Tibial nerve (tissue), 4 donors: ENCODE measurements around the gene OPCML. TPM values are rescaled to one million over a fixed set of nuclear protein-coding genes. Genes with fewer than 3 reads are reported as not detected.

Experiments
- DNase-seq, 2 donors: peaks; one replicate each; pipeline ENCODE4 v3.0.0-alpha.2; 2019; ENCODE audit warnings: low spot score in 2 of 2
- H3K27ac ChIP-seq, 4 donors: fragments of 200-600 bp; sonication (generic) in 3 of 4; one replicate each; pipeline ENCODE4 v1.5.1; 2017 to 2019; ENCODE audit warnings: mild to moderate bottlenecking in 1 of 4
- H3K27me3 ChIP-seq, 2 donors: fragments of 200-600 bp; sonication (generic) in 1 of 2; one replicate each; pipeline versions ENCODE4 v1.5.1 to v1.6.0; 2017 to 2019
- H3K36me3 ChIP-seq, 3 donors: fragments of 200-600 bp; sonication (generic); one replicate each; pipeline ENCODE4 v1.5.1; 2018 to 2019
- H3K4me1 ChIP-seq, 4 donors: fragments of 200-600 bp; sonication (generic) in 3 of 4; one replicate each; pipeline ENCODE4 v1.5.1; 2017 to 2019
- H3K4me3 ChIP-seq, 4 donors: fragments of 200-600 bp; sonication (generic) in 3 of 4; one replicate each; pipeline ENCODE4 v1.5.1; 2017 to 2019; ENCODE audit warnings: mild to moderate bottlenecking in 1 of 4, moderate library complexity in 1 of 4
- H3K9me3 ChIP-seq, 4 donors: fragments of 200-600 bp; sonication (generic) in 3 of 4; one replicate each; pipeline ENCODE4 v1.5.1; 2017 to 2019
- CTCF ChIP-seq, 5 experiments: fragments of 200-600 bp in 3 of 5; fragments of 450-650 bp in 2 of 5; sonication (generic) in 3 of 5; IDR thresholded peaks; one replicate each; pipeline ENCODE4 v1.5.1; 2016 to 2019; ENCODE audit warnings: antibody characterized with exemption in 5 of 5, mild to moderate bottlenecking in 3 of 5, moderate library complexity in 2 of 5
- EP300 ChIP-seq, 2 donors: sonication (generic); formaldehyde crosslinking; IDR thresholded peaks; one replicate each; pipeline ENCODE4 v1.6.1; 2017; ENCODE audit warnings: antibody characterized with exemption in 2 of 2, mild to moderate bottlenecking in 1 of 2
- POLR2A ChIP-seq, 2 donors: fragments of 450-650 bp; IDR thresholded peaks; one replicate each; pipeline ENCODE4 v1.6.1; 2017; ENCODE audit warnings: antibody characterized with exemption in 2 of 2, mild to moderate bottlenecking in 2 of 2, moderate library complexity in 2 of 2
- WGBS, 2 donors: methylation state at CpG; one replicate each; pipeline ENCODE4 v1.1.5; 2018; 5-methylcytosine and 5-hydroxymethylcytosine counted together
- total RNA-seq, 4 donors: library from RNA; depleted of rRNA; stranded (reverse); fragments of >200 nt; gene quantifications; one replicate each; pipeline ENCODE4 v1.1.0, GENCODE V29; 2016

The OPCML gene
- total RNA-seq, 4 donors from 2014 or later = 1.0 to 10.8 (median 1.9) TPM

GRCh38 chr11:132564091-132564885 lies 968.0 kb downstream of the OPCML start:
- no peak for DNase-seq
- 87 to 93% methylated on average over 8 of the region's 8 CpGs for WGBS, 2 donors

DNA sequence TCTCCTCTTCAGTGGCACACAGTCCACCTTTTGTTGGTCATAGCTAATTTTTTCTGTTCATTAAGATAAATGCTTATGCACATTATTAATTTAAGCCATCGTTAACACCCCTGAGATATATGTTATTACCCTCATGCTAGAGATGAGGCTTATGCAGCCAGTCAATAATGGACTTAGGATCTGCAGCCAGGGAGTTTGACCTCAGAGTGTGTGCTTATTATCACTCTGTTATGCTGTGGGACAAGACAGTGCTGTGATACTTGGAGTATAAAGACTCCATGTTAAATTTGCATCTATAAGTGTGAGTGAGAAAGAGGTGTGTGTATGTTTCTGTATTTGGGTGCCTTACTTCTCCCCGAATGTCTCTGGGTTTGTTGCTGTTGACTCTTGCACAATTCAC lies 969.3 kb downstream of the OPCML start:
- no peak for DNase-seq
- H3K27me3 ChIP-seq = no peaks in the 10 kb centered on the region
- TF ChIP-seq CTCF (IDR thresholded peaks at IDR 0.05) = no peak
- TF ChIP-seq POLR2A (IDR thresholded peaks at IDR 0.05) = no peak
- TF ChIP-seq EP300 (IDR thresholded peaks at IDR 0.05) = no peak
- no peaks in the 10 kb centered on the region for H3K4me1 ChIP-seq
- 89 to 91% methylated on average over 2 of the region's 2 CpGs for WGBS, 2 donors
- no peak overlapping the region for H3K27ac ChIP-seq
- H3K9me3 ChIP-seq = no peaks in the 10 kb centered on the region
- no peak overlapping the region for H3K4me3 ChIP-seq
- H3K36me3 ChIP-seq = no peaks in the 10 kb centered on the region

More at GRCh38 chr11:132564091-132564885, 968.0 kb downstream of the OPCML start:
- TF ChIP-seq EP300 (IDR thresholded peaks at IDR 0.05) (no peak), POLR2A (IDR thresholded peaks at IDR 0.05) (no peak), CTCF (IDR thresholded peaks at IDR 0.05) (no peak)
- Histone ChIP-seq H3K36me3 (no peaks in the 10 kb centered on the region), H3K27ac (no peak overlapping the region), H3K4me3 (no peak overlapping the region), H3K9me3 (peaks cover 0 to 9% (median 2%) of the 10 kb centered on the region in 4 donors), H3K27me3 (no peaks in the 10 kb centered on the region), H3K4me1 (no peaks in the 10 kb centered on the region)

- TF ChIP-seq POLR2A (IDR thresholded peaks at IDR 0.05) (no peak), EP300 (IDR thresholded peaks at IDR 0.05) (no peak), CTCF (IDR thresholded peaks at IDR 0.05) (no peak)
- no peak for DNase-seq
- H3K27ac ChIP-seq = no peak overlapping the region
- H3K4me1 ChIP-seq = no peaks in the 10 kb centered on the region
- H3K36me3 ChIP-seq = no peaks in the 10 kb centered on the region
- 87 to 91% methylated on average over 2 of the region's 2 CpGs for WGBS, 2 donors
- no peaks in the 10 kb centered on the region for H3K27me3 ChIP-seq
- no peaks in the 10 kb centered on the region for H3K9me3 ChIP-seq
- H3K4me3 ChIP-seq = no peak overlapping the region
Measured at GRCh38 chr11:132561937-132562336, 970.4 kb downstream of the OPCML start.

DNA sequence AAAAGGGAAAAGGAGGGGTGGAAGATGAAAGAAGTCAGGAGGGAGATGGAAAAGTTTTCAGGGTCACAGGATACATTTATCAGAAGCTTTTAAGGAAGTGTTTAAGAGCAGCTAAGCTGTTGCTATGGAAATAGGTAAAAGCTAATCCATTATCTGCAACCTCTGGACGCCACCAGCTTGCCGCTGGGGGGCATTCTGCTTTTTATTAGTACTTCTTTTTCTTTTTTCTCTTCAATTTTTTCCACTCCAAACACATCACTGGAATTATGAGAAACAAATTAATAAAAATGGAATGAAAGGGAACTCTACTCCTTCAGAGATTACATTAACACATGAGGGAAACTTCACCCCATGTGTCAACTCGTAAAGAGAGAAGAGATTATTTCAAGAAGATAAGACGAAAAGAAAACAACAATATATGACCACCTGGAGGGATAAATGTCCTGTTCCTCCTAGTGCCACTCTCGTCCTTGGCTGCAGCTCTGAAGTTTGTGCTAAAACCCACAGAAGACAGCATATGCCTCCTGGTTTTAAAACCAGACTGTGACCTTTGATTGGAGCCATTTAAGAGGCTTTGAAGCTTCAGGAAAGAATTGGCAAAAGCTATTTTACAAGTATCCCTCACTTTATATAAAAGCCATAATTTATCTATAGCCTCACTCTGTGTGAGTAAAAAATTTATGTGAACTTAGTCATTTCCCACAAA lies 972.8 kb downstream of the OPCML start:
- 49 to 50% methylated on average over 5 of the region's 5 CpGs for WGBS, 2 donors
- H3K4me1 ChIP-seq = no peaks in the 10 kb centered on the region
- H3K27me3 ChIP-seq = no peaks in the 10 kb centered on the region
- H3K4me3 ChIP-seq = no peak overlapping the region
- no peak overlapping the region for H3K27ac ChIP-seq
- H3K9me3 ChIP-seq = no peaks in the 10 kb centered on the region
- no peak for TF ChIP-seq CTCF (IDR thresholded peaks at IDR 0.05)
- TF ChIP-seq EP300 (IDR thresholded peaks at IDR 0.05) = no peak
- no peak for TF ChIP-seq POLR2A (IDR thresholded peaks at IDR 0.05)
- no peaks in the 10 kb centered on the region for H3K36me3 ChIP-seq
- no peak for DNase-seq

DNA sequence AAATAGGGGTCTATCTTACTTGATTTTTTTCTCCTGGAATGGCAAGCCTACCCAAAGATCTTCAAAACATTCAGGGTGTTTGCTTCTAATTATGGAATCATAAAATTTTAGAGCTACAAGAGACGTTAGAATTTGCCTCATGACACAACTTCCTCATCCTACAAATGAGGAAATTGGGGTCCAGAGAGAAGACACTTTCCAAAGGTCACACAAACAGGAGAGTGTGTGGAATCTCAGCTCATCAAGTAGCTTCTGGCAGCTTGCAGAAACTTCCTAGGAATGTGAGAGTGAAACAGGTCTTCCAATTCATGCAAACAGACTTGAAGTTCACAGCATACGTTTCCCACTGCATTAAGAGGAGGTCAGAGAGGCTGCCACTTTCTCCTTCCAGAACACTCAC lies 976.0 kb downstream of the OPCML start:
- WGBS, 2 donors = 28 to 35% methylated on average over 2 of the region's 2 CpGs
- H3K27me3 ChIP-seq = no peaks in the 10 kb centered on the region
- DNase-seq = no peak
- TF ChIP-seq EP300 (IDR thresholded peaks at IDR 0.05) = no peak
- TF ChIP-seq CTCF (IDR thresholded peaks at IDR 0.05) = no peak
- TF ChIP-seq POLR2A (IDR thresholded peaks at IDR 0.05) = no peak
- H3K27ac ChIP-seq = no peak overlapping the region
- H3K4me3 ChIP-seq = no peak overlapping the region
- H3K9me3 ChIP-seq = peaks cover 0 to 5% (median 0%) of the 10 kb centered on the region in 4 donors
- no peaks in the 10 kb centered on the region for H3K36me3 ChIP-seq
- no peaks in the 10 kb centered on the region for H3K4me1 ChIP-seq
